Upper lobe of right lung (tissue), 1 donor: Measurements from ENCODE around the gene INSRR. TPM values are rescaled to one million over a fixed set of nuclear protein-coding genes. Genes with fewer than 3 reads are reported as not detected.

Experiments used
- ATAC-seq: fragments of 200-7000 bp; cut with Tn5 transposase; one replicate; pipeline ENCODE4 v1.9.1; 2020; ENCODE audit warnings: mild to moderate bottlenecking, moderate library complexity
- DNase-seq: peaks from one replicate; pipeline ENCODE4 v3.0.0-alpha.2; 2020
- H3K27ac ChIP-seq: fragments of 200-600 bp; one replicate; pipeline ENCODE4 v1.8.0; 2022
- H3K27me3 ChIP-seq: fragments of 200-600 bp; one replicate; pipeline ENCODE4 v1.8.0; 2022; ENCODE audit warnings: mild to moderate bottlenecking
- H3K36me3 ChIP-seq: fragments of 200-600 bp; one replicate; pipeline ENCODE4 v1.8.0; 2022
- H3K4me1 ChIP-seq: fragments of 200-600 bp; one replicate; pipeline ENCODE4 v1.8.0; 2022
- H3K4me3 ChIP-seq: fragments of 200-600 bp; one replicate; pipeline ENCODE4 v1.8.0; 2022; ENCODE audit warnings: mild to moderate bottlenecking
- H3K9me3 ChIP-seq: fragments of 200-600 bp; one replicate; pipeline ENCODE4 v1.8.0; 2022
- CTCF ChIP-seq: fragments of 200-600 bp; IDR thresholded peaks from one replicate; pipeline ENCODE4 v1.8.0; 2022; ENCODE audit warnings: antibody characterized with exemption
- intact Hi-C: fragments of 100-400 bp; cut with DNase I; formaldehyde crosslinking; loops from one replicate; pipeline ENCODE4 v1.11.0; 2022
- total RNA-seq: library from RNA; stranded (reverse); fragmentation: NEBNext Ultra II Directional; extraction: Animal tissue kit (Norgen Biotek cat#: 25700); gene quantifications from one replicate; pipeline ENCODE4 v1.2.1, GENCODE V29; 2021
- donor health status: DM: no; HTN: yes; CAD: no; lungs with severe emphysema.

The INSRR gene
- total RNA-seq, 1 donor from 2014 or later = not detected

- no peaks in the 10 kb centered on the region for H3K9me3 ChIP-seq
- no peak for TF ChIP-seq CTCF
- no peak for DNase-seq
- no peak overlapping the region for H3K27ac ChIP-seq
- H3K4me3 ChIP-seq = peak overlapping the region; percentile 63
- ATAC-seq = no peak
- intact Hi-C loops = no loop called here
- H3K27me3 ChIP-seq = peaks cover 14% of the 10 kb centered on the region
- no peaks in the 10 kb centered on the region for H3K36me3 ChIP-seq
- peaks cover 63% of the 10 kb centered on the region for H3K4me1 ChIP-seq
Observed at GRCh38 chr1:156895927-156896326, 37.0 kb upstream of the INSRR start.

GRCh38 chr1:156895455-156895812, 36.5 kb upstream of the INSRR start:
- intact Hi-C loops = no loop called here
- H3K27me3 ChIP-seq = peaks cover 14% of the 10 kb centered on the region
- DNase-seq = no peak
- no peak for ATAC-seq
- TF ChIP-seq CTCF = no peak
- peaks cover 58% of the 10 kb centered on the region for H3K4me1 ChIP-seq
- H3K36me3 ChIP-seq = no peaks in the 10 kb centered on the region
- H3K4me3 ChIP-seq = peak overlapping the region; percentile 63
- no peaks in the 10 kb centered on the region for H3K9me3 ChIP-seq
- peak overlapping the region; percentile 85 for H3K27ac ChIP-seq

GRCh38 chr1:156894711-156895454, 36.0 kb upstream of the INSRR start:
- H3K27ac ChIP-seq = peak overlapping the region; percentile 85
- no peaks in the 10 kb centered on the region for H3K36me3 ChIP-seq
- H3K4me3 ChIP-seq = peak overlapping the region; percentile 63
- peaks cover 14% of the 10 kb centered on the region for H3K27me3 ChIP-seq
- no peak for DNase-seq
- no peak for TF ChIP-seq CTCF
- H3K9me3 ChIP-seq = no peaks in the 10 kb centered on the region
- peaks cover 54% of the 10 kb centered on the region for H3K4me1 ChIP-seq
- intact Hi-C loops = no loop called here
- peak; percentile 1 for ATAC-seq

- H3K27me3 ChIP-seq = peaks cover 14% of the 10 kb centered on the region
- H3K36me3 ChIP-seq = no peaks in the 10 kb centered on the region
- no peaks in the 10 kb centered on the region for H3K9me3 ChIP-seq
- peak overlapping the region; percentile 85 for H3K27ac ChIP-seq
- H3K4me3 ChIP-seq = peak overlapping the region; percentile 63
- intact Hi-C loops = no loop called here
- TF ChIP-seq CTCF = no peak
- no peak for ATAC-seq
- peaks cover 45% of the 10 kb centered on the region for H3K4me1 ChIP-seq
- DNase-seq = no peak
Observed at GRCh38 chr1:156894001-156894400, 35.1 kb upstream of the INSRR start.

- Histone ChIP-seq H3K27me3 (peaks cover 14% of the 10 kb centered on the region), H3K4me1 (peaks cover 38% of the 10 kb centered on the region), H3K9me3 (no peaks in the 10 kb centered on the region), H3K4me3 (peak within 1 kb of the TSS; percentile 63), H3K36me3 (no peaks in the 10 kb centered on the region), H3K27ac (peak within 1 kb of the TSS; percentile 85)
- intact Hi-C loops = no loop called here
- ATAC-seq = no peak
- peak; percentile 6 for TF ChIP-seq CTCF
- no peak for DNase-seq
Observed at GRCh38 chr1:156893048-156893953, 34.4 kb upstream of the INSRR start, which contains the start of gene PEAR1. Gene PEAR1, plus strand, starts transcription at chr1:156893718. Its CDS starts 10,209 bp downstream, at chr1:156903927.
